Measurements from ENCODE around the gene LRFN3. TPM values are rescaled to one million over a fixed set of nuclear protein-coding genes. Genes with fewer than 3 reads are reported as not detected.
"Not testable (repeated sequence)": the region's sequence is repeated elsewhere in the genome, so short reads cannot be mapped to it uniquely, and the experiment has no call there.

The LRFN3 gene
- total and polyA plus RNA-seq, 2 of the 13 experiments (the other 11 are each of a cell fraction or from before 2014, with no cell fraction given): 0.74 to 1.6 TPM

GRCh38 chr19:35957411-35957810 lies 21.2 kb downstream of the LRFN3 start:
- H3K9me3 ChIP-seq (ENCODE audit: low read length); H3K4me2 ChIP-seq (ENCODE audit: low read depth, low read length); H3K4me1 ChIP-seq (ENCODE audit: insufficient read depth, low read length); DNase-seq (ENCODE audit: low spot score); H3K9ac ChIP-seq (ENCODE audit: insufficient read depth, low read depth, low read length); H2AFZ ChIP-seq (ENCODE audit: low read length); in situ Hi-C loops (cut with HindIII; ENCODE audit: extremely low pct_ligation_motif_present, low pct_unique_long_range_greater_than_20kb); FAIRE-seq; ATAC-seq; H4K20me1 ChIP-seq (ENCODE audit: insufficient read depth, low read length); intact Hi-C loops (cut with micrococcal nuclease; ENCODE audit: unreplicated experiment); CTCF ChIA-PET (ENCODE audit: low intra/inter-chr PET ratio, low total read pairs); BruUV-seq (replicated peaks); H3K27ac ChIP-seq (ENCODE audit: extremely low read length, insufficient read depth, low read length); H3K4me3 ChIP-seq (replicated peaks in 1 of 3; ENCODE audit: insufficient read depth in 1 of 3, low read depth in 2 of 3, low read length in 3 of 3); H3K36me3 ChIP-seq (replicated peaks in 1 of 2; ENCODE audit: control insufficient read depth in 1 of 2, insufficient read depth in 2 of 2, low read length in 2 of 2); H3K79me2 ChIP-seq (ENCODE audit: insufficient read depth, low read length): not testable (repeated sequence)
- POLR2A ChIA-PET: interaction anchor here (0.5 kb wide), 1 partner anchor 10 kb away, joined by 3 read pairs; no protein-coding TSS in a partner anchor
- 0 out of 2 replicates have a peak, but pooled peaks have one; percentile 37 for TF ChIP-seq EZH2 (conservative IDR thresholded peaks at IDR 0.05; ENCODE audit: low read depth, low read length)
- 12% methylated on average over 8 of the region's 8 CpGs for WGBS (ENCODE audit: low lambda C conversion rate)
- peaks cover 4 to 40% of the 10 kb centered on the region in 2 experiments; a peak in 4 of 5 replicates for H3K27me3 ChIP-seq (ENCODE audit: control insufficient read depth in 1 of 2, insufficient read depth in 2 of 2, low read length in 2 of 2)

DNA sequence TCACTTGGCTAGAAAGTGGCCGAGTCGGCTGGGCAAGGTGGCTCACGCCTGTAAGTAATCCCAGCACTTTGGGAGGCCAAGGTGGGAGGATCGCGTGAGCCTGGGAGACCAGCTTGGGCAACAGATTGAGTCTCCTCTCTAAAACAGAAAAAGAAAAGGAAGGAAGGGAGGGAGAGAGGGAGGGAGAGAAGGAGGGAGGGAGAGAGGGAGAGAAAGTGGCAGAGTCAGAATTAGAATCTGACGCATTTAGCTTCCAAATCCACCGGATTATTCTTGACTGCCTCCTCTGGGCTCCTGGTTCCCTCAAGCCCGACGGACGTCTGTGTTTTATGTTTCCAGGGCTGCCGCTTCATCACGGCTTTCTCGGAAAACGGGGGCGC lies 22.5 kb downstream of the LRFN3 start:
- Histone ChIP-seq H3K9ac (ENCODE audit: insufficient read depth, low read depth, low read length) (no peak overlapping the region), H3K27me3 (ENCODE audit: control insufficient read depth in 1 of 2, insufficient read depth in 2 of 2, low read length in 2 of 2) (peaks cover 4 to 35% of the 10 kb centered on the region in 2 experiments; a peak in 4 of 5 replicates), H3K36me3 (replicated peaks in 1 of 2; ENCODE audit: control insufficient read depth in 1 of 2, insufficient read depth in 2 of 2, low read length in 2 of 2) (no peaks in the 10 kb centered on the region), H3K4me1 (ENCODE audit: insufficient read depth, low read length) (no peaks in the 10 kb centered on the region), H3K9me3 (ENCODE audit: low read length) (no peaks in the 10 kb centered on the region), H3K4me2 (ENCODE audit: low read depth, low read length) (no peak overlapping the region), H4K20me1 (ENCODE audit: insufficient read depth, low read length) (peaks cover 5% of the 10 kb centered on the region; the same call in 1 of the 2 replicates), H3K27ac (ENCODE audit: extremely low read length, insufficient read depth, low read length) (no peak overlapping the region), H3K79me2 (ENCODE audit: insufficient read depth, low read length) (no peaks in the 10 kb centered on the region), H3K4me3 (replicated peaks in 1 of 3; ENCODE audit: insufficient read depth in 1 of 3, low read depth in 2 of 3, low read length in 3 of 3) (no peak overlapping the region), H2AFZ (ENCODE audit: low read length) (no peak overlapping the region)
- DNase-seq (ENCODE audit: low spot score) (no peak), ATAC-seq (no peak), FAIRE-seq (no peak)
- 35% methylated on average over 11 of the region's 15 CpGs for WGBS (ENCODE audit: low lambda C conversion rate)
- ChIA-PET CTCF (ENCODE audit: low intra/inter-chr PET ratio, low total read pairs) (no interaction called here), POLR2A (no interaction called here)
- in situ Hi-C loops (cut with HindIII; ENCODE audit: extremely low pct_ligation_motif_present, low pct_unique_long_range_greater_than_20kb): no loop called here
- TF ChIP-seq ZNF563 (CRISPR knock-in tag; IDR thresholded peaks at IDR 0.05) (no peak), ZFYVE20 (CRISPR knock-in tag; IDR thresholded peaks at IDR 0.05; ENCODE audit: borderline replicate concordance, low read depth) (no peak), NFYB (CRISPR knock-in tag; IDR thresholded peaks at IDR 0.05) (no peak), MYNN (CRISPR knock-in tag; IDR thresholded peaks at IDR 0.05; ENCODE audit: low read depth) (no peak), SALL2 (CRISPR knock-in tag; IDR thresholded peaks at IDR 0.05) (no peak), DR1 (CRISPR knock-in tag; IDR thresholded peaks at IDR 0.05) (no peak), MATR3 (CRISPR knock-in tag; IDR thresholded peaks at IDR 0.05) (no peak)
- TF ChIP-seq, protein P1, sequence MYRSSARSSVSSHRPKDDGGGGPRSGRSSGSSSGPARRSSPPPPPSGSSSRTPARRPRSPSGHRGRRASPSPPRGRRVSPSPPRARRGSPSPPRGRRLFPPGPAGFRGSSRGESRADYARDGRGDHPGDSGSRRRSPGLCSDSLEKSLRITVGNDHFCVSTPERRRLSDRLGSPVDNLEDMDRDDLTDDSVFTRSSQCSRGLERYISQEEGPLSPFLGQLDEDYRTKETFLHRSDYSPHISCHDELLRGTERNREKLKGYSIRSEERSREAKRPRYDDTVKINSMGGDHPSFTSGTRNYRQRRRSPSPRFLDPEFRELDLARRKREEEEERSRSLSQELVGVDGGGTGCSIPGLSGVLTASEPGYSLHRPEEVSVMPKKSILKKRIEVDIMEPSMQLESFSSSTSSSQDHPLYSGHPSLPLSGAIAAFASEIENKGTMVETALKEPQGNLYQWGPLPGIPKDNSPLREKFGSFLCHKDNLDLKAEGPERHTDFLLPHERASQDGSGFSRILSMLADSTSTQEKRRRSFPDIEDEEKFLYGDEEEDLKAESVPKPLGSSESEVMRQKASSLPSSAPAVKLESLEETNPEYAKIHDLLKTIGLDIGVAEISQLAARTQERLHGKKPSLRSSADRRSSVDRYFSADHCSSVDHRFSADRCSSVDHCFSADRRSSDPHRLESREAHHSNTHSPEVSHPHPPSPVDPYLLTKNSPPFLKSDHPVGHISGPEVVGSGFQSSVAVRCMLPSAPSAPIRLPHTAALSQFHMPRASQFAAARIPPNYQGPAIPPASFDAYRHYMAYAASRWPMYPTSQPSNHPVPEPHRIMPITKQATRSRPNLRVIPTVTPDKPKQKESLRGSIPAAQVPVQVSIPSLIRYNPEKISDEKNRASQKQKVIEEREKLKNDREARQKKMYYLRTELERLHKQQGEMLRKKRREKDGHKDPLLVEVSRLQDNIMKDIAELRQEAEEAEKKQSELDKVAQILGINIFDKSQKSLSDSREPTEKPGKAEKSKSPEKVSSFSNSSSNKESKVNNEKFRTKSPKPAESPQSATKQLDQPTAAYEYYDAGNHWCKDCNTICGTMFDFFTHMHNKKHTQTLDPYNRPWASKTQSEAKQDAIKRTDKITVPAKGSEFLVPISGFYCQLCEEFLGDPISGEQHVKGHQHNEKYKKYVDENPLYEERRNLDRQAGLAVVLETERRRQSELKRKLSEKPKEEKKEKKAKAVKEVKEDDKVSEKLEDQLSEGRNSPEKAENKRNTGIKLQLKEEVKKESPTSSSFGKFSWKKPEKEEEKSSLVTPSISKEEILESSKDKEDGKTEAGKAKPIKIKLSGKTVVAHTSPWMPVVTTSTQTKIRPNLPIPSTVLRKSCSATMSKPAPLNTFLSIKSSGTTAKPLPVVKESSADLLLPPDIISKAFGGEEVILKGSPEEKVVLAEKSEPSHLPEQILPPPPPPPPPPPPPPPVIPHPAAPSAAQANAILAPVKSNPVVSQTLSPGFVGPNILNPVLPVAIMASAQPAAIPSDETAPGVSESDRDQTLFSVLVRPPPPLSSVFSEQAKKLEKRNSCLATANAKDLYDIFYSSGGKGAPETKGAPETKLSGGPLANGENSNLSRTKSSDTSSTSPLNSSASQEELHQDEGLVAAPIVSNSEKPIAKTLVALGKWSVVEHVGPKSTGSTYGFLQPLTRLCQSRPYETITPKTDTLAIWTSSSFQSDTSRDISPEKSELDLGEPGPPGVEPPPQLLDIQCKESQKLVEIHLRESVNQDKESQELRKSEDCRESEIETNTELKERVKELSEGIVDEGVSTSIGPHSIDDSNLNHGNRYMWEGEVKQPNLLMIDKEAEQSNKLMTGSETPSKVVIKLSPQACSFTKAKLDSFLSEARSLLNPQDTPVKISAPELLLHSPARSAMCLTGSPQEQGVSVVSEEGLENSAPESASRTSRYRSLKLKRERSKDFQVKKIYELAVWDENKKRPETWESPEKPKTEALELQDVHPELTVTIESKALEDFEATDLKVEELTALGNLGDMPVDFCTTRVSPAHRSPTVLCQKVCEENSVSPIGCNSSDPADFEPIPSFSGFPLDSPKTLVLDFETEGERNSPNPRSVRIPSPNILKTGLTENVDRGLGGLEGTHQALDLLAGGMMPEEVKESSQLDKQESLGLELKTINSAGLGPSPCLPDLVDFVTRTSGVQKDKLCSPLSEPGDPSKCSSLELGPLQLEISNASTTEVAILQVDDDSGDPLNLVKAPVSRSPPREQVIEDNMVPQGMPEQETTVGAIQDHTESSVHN (CRISPR knock-in tag; IDR thresholded peaks at IDR 0.05): no peak
- no TSS peak for BruUV-seq (replicated peaks)
- intact Hi-C loops (cut with micrococcal nuclease; ENCODE audit: unreplicated experiment): no loop called here

Data from HepG2 (cell line).